ENCODE results near the gene PSMA5. TPM values are rescaled to one million over a fixed set of nuclear protein-coding genes. Genes with fewer than 3 reads are reported as not detected.

PSMA5 gene
- total RNA-seq, 1 donor from 2014 or later = 2.6 TPM

- H3K27me3 ChIP-seq = no peaks in the 10 kb centered on the region
- H3K4me3 ChIP-seq = no peak overlapping the region
- intact Hi-C loops (cut with DNase I) = no loop called here
- H3K36me3 ChIP-seq = no peaks in the 10 kb centered on the region
- no peaks in the 10 kb centered on the region for H3K4me1 ChIP-seq
- no peak for DNase-seq (ENCODE audit: low spot score in 2 of 2)
- H3K9me3 ChIP-seq = no peaks in the 10 kb centered on the region
- TF ChIP-seq CTCF (IDR thresholded peaks at IDR 0.05) = no peak
- H3K27ac ChIP-seq = no peak overlapping the region
Measured at GRCh38 chr1:109468903-109469302, 42.7 kb upstream of the PSMA5 start.

- DNase-seq (ENCODE audit: low spot score in 2 of 2) = no peak
- H3K9me3 ChIP-seq = no peaks in the 10 kb centered on the region
- H3K27ac ChIP-seq = peak overlapping the region in 1 of 2 donors; percentile 74
- no peaks in the 10 kb centered on the region for H3K27me3 ChIP-seq
- no peaks in the 10 kb centered on the region for H3K4me1 ChIP-seq
- no peak overlapping the region for H3K4me3 ChIP-seq
- intact Hi-C loops (cut with DNase I) = no loop called here
- TF ChIP-seq CTCF (IDR thresholded peaks at IDR 0.05) = no peak
- H3K36me3 ChIP-seq = no peaks in the 10 kb centered on the region
Measured at GRCh38 chr1:109468061-109468460, 41.8 kb upstream of the PSMA5 start.

GRCh38 chr1:109467301-109467777 lies 41.1 kb upstream of the PSMA5 start:
- Histone ChIP-seq H3K4me3 (peak overlapping the region; percentile 57 to 91), H3K36me3 (no peaks in the 10 kb centered on the region), H3K27ac (peak overlapping the region; percentile 74 to 92), H3K27me3 (no peaks in the 10 kb centered on the region), H3K4me1 (no peaks in the 10 kb centered on the region), H3K9me3 (no peaks in the 10 kb centered on the region)
- no peak for TF ChIP-seq CTCF (IDR thresholded peaks at IDR 0.05)
- intact Hi-C loops (cut with DNase I) = loop anchor here (1.0 to 2.0 kb wide), 2 partner anchors 16 to 65 kb away; partner anchors contain the start of gene ATXN7L2
- DNase-seq (ENCODE audit: low spot score in 2 of 2) = no peak

GRCh38 chr1:109466452-109467300 lies 40.4 kb upstream of the PSMA5 start, which contains the start of gene SYPL2:
TSS of gene SYPL2 (plus strand) at chr1:109466546. CDS start at chr1:109466844, 298 bp downstream.
- intact Hi-C loops (cut with DNase I) = loop anchor here (1.0 to 2.0 kb wide), 3 partner anchors 17 to 66 kb away; partner anchors contain the start of gene ATXN7L2
- H3K4me1 ChIP-seq = no peaks in the 10 kb centered on the region
- H3K4me3 ChIP-seq = peak within 1 kb of the TSS; percentile 57 to 91
- H3K27me3 ChIP-seq = no peaks in the 10 kb centered on the region
- peak in 1 of 2 donors; percentile 82 for DNase-seq (ENCODE audit: low spot score in 2 of 2)
- H3K9me3 ChIP-seq = no peaks in the 10 kb centered on the region
- no peaks in the 10 kb centered on the region for H3K36me3 ChIP-seq
- H3K27ac ChIP-seq = peak within 1 kb of the TSS; percentile 74 to 92
- TF ChIP-seq CTCF (IDR thresholded peaks at IDR 0.05) = peak in 1 of 3 experiments; percentile 9

- intact Hi-C loops (cut with DNase I) = loop anchor here (1.0 to 2.0 kb wide), 2 partner anchors 39 to 67 kb away; no protein-coding TSS in a partner anchor
Measured at GRCh38 chr1:109466125-109466451, 39.8 kb upstream of the PSMA5 start.

More at GRCh38 chr1:109466125-109466451, 39.8 kb upstream of the PSMA5 start:
- Histone ChIP-seq H3K27ac (peak overlapping the region; percentile 74 to 92), H3K27me3 (no peaks in the 10 kb centered on the region), H3K9me3 (no peaks in the 10 kb centered on the region), H3K4me3 (peak overlapping the region; percentile 57 to 91), H3K4me1 (no peaks in the 10 kb centered on the region), H3K36me3 (no peaks in the 10 kb centered on the region)
- no peak for DNase-seq (ENCODE audit: low spot score in 2 of 2)
- TF ChIP-seq CTCF (IDR thresholded peaks at IDR 0.05) = no peak
